GDM1 (cell line): ENCODE results near the gene ELAPOR2.
"Not testable (repeated sequence)": the region's sequence is repeated elsewhere in the genome, so short reads cannot be mapped to it uniquely, and the experiment has no call there.

Experiments
- DNase-seq: peaks from one replicate; lab custom pipeline; 2025; lab: John Stamatoyannopoulos, UW

ELAPOR2 gene, protein sequence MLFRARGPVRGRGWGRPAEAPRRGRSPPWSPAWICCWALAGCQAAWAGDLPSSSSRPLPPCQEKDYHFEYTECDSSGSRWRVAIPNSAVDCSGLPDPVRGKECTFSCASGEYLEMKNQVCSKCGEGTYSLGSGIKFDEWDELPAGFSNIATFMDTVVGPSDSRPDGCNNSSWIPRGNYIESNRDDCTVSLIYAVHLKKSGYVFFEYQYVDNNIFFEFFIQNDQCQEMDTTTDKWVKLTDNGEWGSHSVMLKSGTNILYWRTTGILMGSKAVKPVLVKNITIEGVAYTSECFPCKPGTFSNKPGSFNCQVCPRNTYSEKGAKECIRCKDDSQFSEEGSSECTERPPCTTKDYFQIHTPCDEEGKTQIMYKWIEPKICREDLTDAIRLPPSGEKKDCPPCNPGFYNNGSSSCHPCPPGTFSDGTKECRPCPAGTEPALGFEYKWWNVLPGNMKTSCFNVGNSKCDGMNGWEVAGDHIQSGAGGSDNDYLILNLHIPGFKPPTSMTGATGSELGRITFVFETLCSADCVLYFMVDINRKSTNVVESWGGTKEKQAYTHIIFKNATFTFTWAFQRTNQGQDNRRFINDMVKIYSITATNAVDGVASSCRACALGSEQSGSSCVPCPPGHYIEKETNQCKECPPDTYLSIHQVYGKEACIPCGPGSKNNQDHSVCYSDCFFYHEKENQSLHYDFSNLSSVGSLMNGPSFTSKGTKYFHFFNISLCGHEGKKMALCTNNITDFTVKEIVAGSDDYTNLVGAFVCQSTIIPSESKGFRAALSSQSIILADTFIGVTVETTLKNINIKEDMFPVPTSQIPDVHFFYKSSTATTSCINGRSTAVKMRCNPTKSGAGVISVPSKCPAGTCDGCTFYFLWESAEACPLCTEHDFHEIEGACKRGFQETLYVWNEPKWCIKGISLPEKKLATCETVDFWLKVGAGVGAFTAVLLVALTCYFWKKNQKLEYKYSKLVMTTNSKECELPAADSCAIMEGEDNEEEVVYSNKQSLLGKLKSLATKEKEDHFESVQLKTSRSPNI

DNA sequence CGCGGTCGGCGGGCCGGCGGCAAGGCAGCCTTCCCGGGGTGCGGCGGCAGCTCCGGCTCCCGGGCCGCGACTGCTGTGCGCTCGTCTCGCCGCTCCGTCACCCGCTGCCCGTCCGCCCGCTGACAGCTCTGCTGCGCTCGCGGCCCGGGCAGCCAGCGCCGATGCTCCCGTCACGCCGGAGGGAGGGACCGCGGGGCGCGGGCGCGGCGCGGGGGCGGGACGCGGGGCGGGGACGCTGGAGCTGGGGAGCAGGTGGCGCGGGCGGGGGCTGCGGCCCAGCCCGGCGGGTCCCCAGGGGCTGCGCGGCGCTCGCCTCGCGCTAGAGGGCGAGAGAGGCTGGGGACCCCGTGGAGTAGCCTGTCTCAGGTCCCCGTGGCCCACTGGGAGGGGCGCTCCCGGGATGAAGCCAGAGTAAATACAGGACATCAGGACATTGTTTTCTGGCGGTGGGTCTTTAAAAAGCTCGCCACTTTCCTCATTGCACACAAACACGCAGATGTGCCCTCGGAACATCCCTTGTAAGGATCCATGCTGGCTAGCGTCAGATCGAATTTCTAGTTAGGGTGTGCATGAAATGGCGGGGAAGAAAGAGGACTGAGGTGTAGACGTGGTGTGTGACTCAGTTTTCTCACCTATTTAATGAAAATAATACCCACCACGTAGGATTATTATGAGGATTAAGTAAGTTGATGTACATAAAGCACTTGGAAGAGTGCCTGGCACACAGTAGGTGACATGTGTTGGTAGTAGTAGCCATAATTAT is at the start of gene ELAPOR2:
ELAPOR2 (minus strand) TSS at position 130 of the 763 bp plus-strand sequence. CDS start 141 bp downstream, outside the sequence.
- DNase-seq: peak; percentile 89

DNA sequence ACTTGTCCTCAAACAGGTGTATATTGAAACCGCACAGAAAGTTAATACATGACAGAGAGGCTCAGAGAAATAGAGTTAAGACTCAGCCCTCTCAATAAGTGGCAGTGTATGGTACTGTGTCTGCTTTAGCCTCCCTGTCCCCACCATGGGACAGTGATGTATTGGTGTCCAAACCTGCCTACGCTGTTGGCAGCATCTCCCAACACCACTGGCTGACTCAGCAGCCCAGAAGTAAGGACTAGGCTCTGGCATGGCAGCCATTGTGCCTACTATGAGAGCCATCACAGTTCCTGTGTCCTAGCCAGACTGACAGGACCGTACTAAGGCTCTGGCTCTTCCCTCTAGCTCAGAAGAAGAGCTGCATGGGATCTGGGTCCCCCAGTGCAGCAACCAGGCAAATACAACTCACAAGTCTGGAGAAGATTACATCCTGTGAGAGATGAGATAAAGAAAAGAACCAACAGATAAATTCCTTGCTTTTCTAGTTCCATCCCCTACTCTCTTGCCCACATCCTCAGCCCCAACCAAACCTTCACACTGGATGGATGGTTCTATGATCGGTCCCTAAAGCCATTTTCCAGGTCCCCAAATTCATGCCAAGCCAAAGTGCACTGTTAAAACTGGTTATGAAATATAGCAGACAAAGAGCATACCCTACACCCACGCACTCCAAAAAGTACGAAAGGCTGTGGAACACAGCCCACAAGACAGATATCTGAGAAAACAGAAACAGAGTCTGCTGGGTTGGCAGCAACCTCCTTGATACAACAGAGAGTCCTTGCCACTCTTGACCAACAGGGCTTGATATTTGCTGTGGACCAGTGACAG is 48.7 kb upstream of the ELAPOR2 start:
- no peak for DNase-seq

GRCh38 chr7:87106974-87107612 is 47.6 kb upstream of the ELAPOR2 start:
- no peak for DNase-seq

- no peak for DNase-seq
These were observed 45.9 kb upstream of the ELAPOR2 start for GRCh38 chr7:87105401-87105800.

- no peak for DNase-seq
These were observed 40.9 kb upstream of the ELAPOR2 start for GRCh38 chr7:87100326-87100725.

- not testable (repeated sequence) for DNase-seq
These were observed 37.9 kb upstream of the ELAPOR2 start for GRCh38 chr7:87097375-87097774.

- no peak for DNase-seq
These were observed 34.9 kb upstream of the ELAPOR2 start for GRCh38 chr7:87094322-87094721.

DNA sequence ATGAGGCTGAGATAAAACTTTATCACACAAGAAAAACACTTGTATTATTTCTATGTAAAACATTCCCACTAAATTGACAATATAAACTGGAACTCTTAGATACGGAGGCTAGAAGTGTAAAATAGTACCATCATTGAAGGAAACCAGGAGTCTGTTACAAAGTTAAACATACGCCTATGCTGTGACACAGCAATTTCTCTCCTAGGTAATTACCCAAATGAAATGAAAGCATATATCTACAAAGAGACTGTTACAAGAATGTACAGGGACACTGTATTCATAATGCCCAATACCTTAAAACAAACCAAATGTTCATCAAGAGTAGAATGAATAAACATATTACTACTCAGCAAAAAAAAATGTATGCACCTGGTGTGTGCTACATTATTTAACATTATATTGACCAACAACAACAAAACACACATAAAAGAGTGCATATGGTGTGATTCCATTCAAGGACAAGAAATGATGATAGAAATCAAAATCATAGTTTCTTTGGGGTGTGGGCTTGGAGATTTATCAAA is 33.2 kb upstream of the ELAPOR2 start:
- no peak for DNase-seq

DNA sequence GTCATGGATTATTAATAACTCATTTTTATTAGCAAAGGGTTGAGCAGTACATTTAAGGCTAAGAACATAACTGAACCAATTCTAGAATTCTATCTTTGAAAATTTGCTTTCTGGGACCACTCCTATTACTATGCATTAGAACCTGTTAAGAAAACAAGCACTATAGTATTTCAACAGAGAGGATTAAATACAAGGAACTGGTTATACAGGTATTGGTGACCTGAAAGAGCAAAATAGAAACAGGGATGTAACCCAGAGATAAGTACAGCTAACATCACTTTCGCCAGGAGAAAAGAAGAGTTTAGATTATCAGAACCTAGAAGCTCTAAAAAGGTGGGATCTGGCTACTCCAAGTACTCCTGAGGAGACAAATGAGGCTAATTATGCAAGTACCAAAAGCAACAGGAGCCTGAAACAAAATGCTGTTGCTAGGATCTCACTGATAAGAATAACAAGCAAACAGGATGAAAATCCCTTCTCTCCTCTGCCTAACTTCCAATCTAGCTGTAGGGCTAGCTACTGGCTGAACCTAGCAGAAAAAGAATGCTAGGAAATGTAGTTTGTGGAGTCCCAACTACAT is 32.1 kb upstream of the ELAPOR2 start:
- DNase-seq: no peak

DNA sequence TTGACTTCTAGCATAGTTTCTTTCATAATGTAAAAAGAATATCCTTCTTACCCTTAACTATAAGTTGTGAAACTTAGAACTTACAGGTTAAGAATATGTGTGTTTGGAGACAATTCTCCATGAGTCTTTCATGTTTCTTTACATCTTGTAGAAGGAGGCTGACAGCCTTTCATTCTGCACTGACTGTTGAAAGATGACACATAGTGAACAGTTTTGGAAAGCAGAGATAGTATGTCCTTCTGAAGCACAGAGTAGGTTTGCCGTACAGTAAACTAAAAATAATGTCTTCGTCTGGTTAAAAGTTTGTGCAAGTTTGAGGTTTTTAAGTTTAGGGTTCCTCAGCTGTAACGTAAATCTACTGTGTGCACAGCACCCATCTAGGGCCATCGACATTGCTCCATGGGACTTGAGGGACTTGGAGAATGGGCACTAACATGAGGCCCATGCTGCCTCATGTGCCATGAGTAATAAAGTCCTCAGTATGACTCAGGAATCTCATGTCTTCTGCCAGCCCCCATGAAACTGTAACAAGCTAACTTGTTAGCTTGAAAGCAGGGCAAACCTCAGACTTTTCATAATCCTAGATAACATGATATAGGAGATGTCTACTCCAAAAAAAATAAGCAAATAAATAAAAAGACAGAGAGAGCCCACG is 24.5 kb upstream of the ELAPOR2 start:
- no peak for DNase-seq

DNA sequence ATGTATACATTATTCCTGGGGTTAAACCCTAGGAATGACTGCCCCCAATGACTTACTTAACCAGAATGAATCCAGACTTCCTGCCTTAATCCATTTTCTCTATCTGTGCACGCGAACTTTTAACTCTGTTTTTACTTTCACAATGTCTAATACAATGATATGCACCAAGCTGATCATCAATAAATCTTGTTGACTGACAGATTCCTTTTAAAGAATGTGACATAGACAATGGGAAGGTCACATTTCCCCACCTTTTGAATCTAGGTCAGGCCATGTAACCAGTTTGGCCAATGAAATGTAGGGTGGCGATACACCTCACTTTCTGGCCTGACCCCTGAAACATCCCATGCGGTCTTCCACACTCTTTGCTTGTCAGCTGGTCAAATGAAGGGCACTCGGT is 23.2 kb upstream of the ELAPOR2 start:
- DNase-seq: no peak

GRCh38 chr7:87075671-87076404 is 16.4 kb upstream of the ELAPOR2 start:
- DNase-seq: no peak

DNA sequence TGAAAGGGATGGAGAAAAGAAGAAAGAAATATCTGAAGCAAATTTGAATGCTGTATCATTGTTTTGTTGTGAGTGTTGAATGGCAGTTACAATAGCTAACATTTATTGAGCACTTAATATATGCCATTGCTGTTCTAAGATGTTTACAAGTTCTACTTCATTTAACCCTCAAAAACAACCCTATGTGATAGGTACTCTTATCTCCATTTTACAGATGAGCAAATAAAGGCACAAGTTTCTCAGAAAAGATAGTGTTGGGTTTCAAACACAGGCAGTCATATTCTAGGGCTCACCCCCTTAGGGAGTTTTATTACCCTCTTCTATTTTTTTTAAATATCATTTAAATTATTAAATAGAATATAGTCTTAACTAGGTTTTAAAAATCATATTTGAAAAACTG is 8.3 kb upstream of the ELAPOR2 start:
- no peak for DNase-seq

DNA sequence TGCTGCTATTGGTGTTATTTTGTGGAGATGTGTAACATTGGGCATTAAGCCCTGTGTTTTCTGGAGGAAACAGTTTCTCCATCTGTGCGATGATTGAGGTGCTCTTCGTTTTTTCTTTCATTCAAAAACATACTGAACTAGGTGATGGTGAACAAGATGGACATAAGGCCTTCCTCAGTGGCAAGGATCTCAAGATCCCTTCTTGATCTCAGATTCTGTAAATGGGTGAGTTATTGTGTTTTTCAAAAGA is 759 bp upstream of the ELAPOR2 start:
- DNase-seq: no peak

GRCh38 chr7:87058744-87059524 is 520 bp downstream of the ELAPOR2 start:
- peak; percentile 32 for DNase-seq

- no peak for DNase-seq
These were observed 2.2 kb downstream of the ELAPOR2 start for GRCh38 chr7:87057210-87057609.

DNA sequence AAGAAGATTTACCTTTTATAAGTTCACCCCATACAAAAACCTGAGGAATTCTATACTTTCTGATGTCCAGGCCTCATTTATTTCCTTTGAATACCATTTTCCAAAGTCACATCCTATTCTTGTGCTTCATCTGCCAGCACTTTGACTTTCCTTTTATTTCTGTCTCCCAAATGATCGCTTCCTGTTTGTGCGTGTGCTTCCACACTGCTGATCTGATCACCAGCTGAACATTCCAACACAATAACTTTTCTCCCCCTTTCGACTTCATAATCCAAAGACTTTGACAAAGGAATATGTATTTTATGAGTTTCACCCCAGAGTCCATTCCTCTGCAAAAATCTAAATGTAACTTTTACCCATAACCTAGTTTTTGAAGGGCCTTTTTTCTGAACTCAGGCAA is 3.1 kb downstream of the ELAPOR2 start:
- no peak for DNase-seq

DNA sequence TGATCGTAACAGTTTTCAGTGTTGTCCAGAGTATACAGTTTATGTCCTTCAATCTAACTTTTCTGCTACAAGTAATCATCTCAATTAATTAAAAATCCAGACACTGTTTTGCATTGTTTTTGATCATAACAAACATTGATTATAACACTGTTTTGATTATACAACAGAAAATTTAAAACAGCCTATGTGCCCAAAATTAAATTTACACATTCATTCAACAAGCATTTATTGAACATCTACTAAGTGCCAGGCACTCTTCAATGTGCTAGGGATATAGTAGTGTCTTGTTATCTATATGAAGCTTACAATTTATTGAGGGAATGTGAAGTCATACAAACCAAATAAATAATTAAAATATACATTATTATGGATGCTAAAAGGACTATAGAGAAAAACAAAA is 10.6 kb downstream of the ELAPOR2 start:
- DNase-seq: no peak
